K562 (cell line): Measurements from ENCODE around the gene OLR1. TPM values are rescaled to one million over a fixed set of nuclear protein-coding genes. Genes with fewer than 3 reads are reported as not detected.

Experiments
- BACH1 ChIP-seq: fragments of 200-800 bp; sonication (Bioruptor generic); IDR thresholded peaks from 2 replicates; pipeline ENCODE4 v1.6.1; 2016; ENCODE audit warnings: missing genetic modification characterization, missing compliant biosample characterization
- COPS2 ChIP-seq: fragments of 450-650 bp; conservative IDR thresholded peaks from 2 replicates; pipeline ENCODE4 v1.6.1; 2016; ENCODE audit warnings: mild to moderate bottlenecking, moderate library complexity
- MAX ChIP-seq: sonication (generic); formaldehyde crosslinking; IDR thresholded peaks from 2 replicates; pipeline ENCODE4 v1.9.0; 2022; ENCODE audit warnings: mild to moderate bottlenecking, missing genetic modification reagents
- MAZ ChIP-seq, 2 experiments: fragments of 450-650 bp in 1 of 2; sonication (generic) in 1 of 2; formaldehyde crosslinking; IDR thresholded peaks in 1 of 2; conservative IDR thresholded peaks in 1 of 2; 2 replicates each; pipeline versions ENCODE4 v1.4.0 to v1.5.0; 2020; ENCODE audit warnings: mild to moderate bottlenecking in 1 of 2, missing genetic modification reagents in 1 of 2
- MYC ChIP-seq, 2 experiments: fragments of 250-450 bp in 1 of 2; sonication (Bioruptor Pico) in 1 of 2; IDR thresholded peaks; 2 replicates each; pipeline versions ENCODE4 v1.5.1 to v1.6.1; 2012 to 2021; ENCODE audit warnings: low read depth in 2 of 2, borderline replicate concordance in 1 of 2, improper control_type of control experiment in 1 of 2, low read length in 1 of 2, mild to moderate bottlenecking in 1 of 2, moderate library complexity in 1 of 2
- NELFE ChIP-seq: IDR thresholded peaks from 2 replicates; pipeline ENCODE4 v1.6.1; 2011; ENCODE audit warnings: mild to moderate bottlenecking; ENCODE audit not compliant: insufficient read depth, insufficient read length
- SP1 ChIP-seq: sonication (generic); formaldehyde crosslinking; IDR thresholded peaks from 2 replicates; pipeline ENCODE4 v1.8.1; 2022; ENCODE audit warnings: mild to moderate bottlenecking, missing genetic modification reagents
- TAF9B ChIP-seq: fragments of 450-650 bp; IDR thresholded peaks from 2 replicates; pipeline ENCODE4 v1.6.1; 2018; ENCODE audit warnings: mild to moderate bottlenecking; ENCODE audit not compliant: partially characterized antibody
- TRIM28 ChIP-seq: fragments of 450-650 bp; IDR thresholded peaks from 2 replicates; pipeline ENCODE4 v1.6.1; 2017
- ZBTB12 ChIP-seq: fragments of 250-450 bp; sonication (Bioruptor Pico); IDR thresholded peaks from 2 replicates; pipeline ENCODE4 v1.4.0; 2020
- ZFX ChIP-seq: sonication (generic); formaldehyde crosslinking; IDR thresholded peaks from 2 replicates; pipeline ENCODE4 v1.8.0; 2022; ENCODE audit warnings: mild to moderate bottlenecking, missing genetic modification reagents, moderate library complexity
- ZNF197 ChIP-seq: fragments of 200-800 bp; sonication (Bioruptor generic); IDR thresholded peaks from 2 replicates; pipeline ENCODE4 v1.6.1; 2016; ENCODE audit warnings: low read depth, missing genetic modification characterization, missing compliant biosample characterization
- ZNF586 ChIP-seq: fragments of 450-650 bp; formaldehyde crosslinking; conservative IDR thresholded peaks from 2 replicates; pipeline ENCODE4 v1.4.0; 2020; ENCODE audit warnings: mild to moderate bottlenecking, moderate library complexity
- polyA plus RNA-seq, 8 experiments: library from polyadenylated mRNA; depleted of rRNA in 4 of 8; stranded (reverse) in 5 of 8; unstranded in 3 of 8; fragments of >200 nt; fragmentation: Nextera tagmentation in 2 of 8; fragmentation: Illumina TruSeq in 1 of 8; extraction: Ambion mirVana in 2 of 8; extraction: Trizol in 1 of 8; gene quantifications; 2 replicates each; pipeline versions ENCODE4 v1.2.1 to v1.2.3, GENCODE V29; 2011 to 2014; ENCODE audit warnings: inconsistent platforms in 1 of 8, missing spikeins in 1 of 8
- total RNA-seq, 7 experiments: library from RNA; depleted of rRNA in 6 of 7; stranded (reverse); fragments of >200 nt in 6 of 7; fragmentation: Illumina TruSeq in 2 of 7; extraction: Trizol in 2 of 7; gene quantifications; 2 replicates each; pipeline versions ENCODE4 v1.2.1 to v1.2.3, GENCODE V29; 2011 to 2021; ENCODE audit warnings: low replicate concordance in 1 of 7

The OLR1 gene
- total and polyA plus RNA-seq, 9 of the 15 experiments (the other 6 are each of a cell fraction or from before 2014, with no cell fraction given) = not detected

GRCh38 chr12:10212739-10213131 is 40.8 kb upstream of the OLR1 start, which contains the start of gene GABARAPL1 (continued):
- TF ChIP-seq COPS2 (no peak), ZFX (CRISPR knock-in tag) (peak; percentile 21; the same call in 1 of the 2 replicates), MYC (IDR thresholded peaks at IDR 0.05; ENCODE audit: low read depth, low read length) (0 out of 2 replicates have a peak, but pooled peaks have one; percentile 3), MYC (CRISPR knock-in tag; IDR thresholded peaks at IDR 0.05; ENCODE audit: borderline replicate concordance, low read depth) (no peak), SP1 (CRISPR knock-in tag) (peak; percentile 35; the same call in 1 of the 2 replicates), ZNF197 (no peak), TRIM28 (no peak), TAF9B (peak; percentile 17), MAZ (CRISPR knock-in tag; conservative IDR thresholded peaks at IDR 0.05 in 1 of 2, IDR thresholded peaks at IDR 0.05 in 1 of 2) (0 out of 4 replicates have a peak, but pooled peaks of 1 of the 2 experiments have one; percentile 25), BACH1 (no peak), NELFE (no peak), ZBTB12 (0 out of 2 replicates have a peak, but pooled peaks have one; percentile 54), MAX (CRISPR knock-in tag) (no peak), ZNF586 (CRISPR knock-in tag) (no peak)
